Measurements from ENCODE around the gene FBXL17.

GRCh38 chr5:107964722-107965121 lies 417.2 kb downstream of the FBXL17 start:
- TF ChIP-seq EZH2 (IDR thresholded peaks at IDR 0.05; ENCODE audit: insufficient read depth, poor library complexity, severe bottlenecking) (no peak), EZH2phosphoT487 (IDR thresholded peaks at IDR 0.05; ENCODE audit: insufficient read depth, low read depth) (no peak)

Measured in GM23248 (cell line).